ENCODE results near the gene RXFP4. TPM values are rescaled to one million over a fixed set of nuclear protein-coding genes. Genes with fewer than 3 reads are reported as not detected.

The RXFP4 gene
- total and polyA plus RNA-seq, 2 donors (not counting 1 experiment from before 2014, with no cell fraction given) = 0.12 TPM; not detected in 1

DNA sequence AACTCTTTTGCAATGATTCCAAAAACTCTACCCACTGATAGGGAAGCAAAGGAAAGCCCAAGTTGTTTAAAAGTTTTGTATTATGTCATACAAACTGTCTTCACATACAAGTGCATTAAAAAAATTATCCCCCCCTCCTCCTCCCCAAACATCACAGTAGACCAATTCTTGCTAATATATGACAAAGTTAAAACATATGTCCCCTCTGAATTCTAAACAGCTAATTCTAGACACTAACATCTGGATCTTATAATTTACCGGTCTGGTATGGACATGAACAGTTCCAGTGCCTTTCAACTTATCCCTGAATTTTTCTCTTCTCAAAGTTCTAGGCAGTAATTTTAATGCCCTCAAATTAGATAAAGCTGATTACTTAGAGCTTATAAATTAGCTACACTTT lies 43.7 kb upstream of the RXFP4 start:
- Histone ChIP-seq H3K4me1 (ENCODE audit: control insufficient read depth in 2 of 2, insufficient read depth in 2 of 2, low read length in 2 of 2) (no peaks in the 10 kb centered on the region), H3K27me3 (replicated peaks in 1 of 4; ENCODE audit: control extremely low read depth in 1 of 4, control insufficient read depth in 3 of 4, insufficient read depth in 4 of 4, low read length in 3 of 4) (no peaks in the 10 kb centered on the region), H3K4me3 (ENCODE audit: control extremely low read depth in 1 of 5, extremely low read depth in 1 of 5, insufficient read depth in 1 of 5, low read depth in 2 of 5, low read length in 4 of 5) (no peak overlapping the region), H3K9ac (ENCODE audit: low read length) (no peak overlapping the region), H4K20me1 (ENCODE audit: control insufficient read depth, insufficient read depth, low read length, poor library complexity, severe bottlenecking) (no peaks in the 10 kb centered on the region), H3K79me2 (ENCODE audit: control insufficient read depth, insufficient read depth, low read length) (no peaks in the 10 kb centered on the region), H3K4me2 (replicated peaks; ENCODE audit: low read depth, low read length, poor library complexity, severe bottlenecking) (no peak overlapping the region), H3K36me3 (replicated peaks in 1 of 2; ENCODE audit: control extremely low read depth in 1 of 2, control insufficient read depth in 1 of 2, extremely low read depth in 1 of 2, insufficient read depth in 2 of 2, low read length in 1 of 2) (peaks cover 5 to 39% of the 10 kb centered on the region in 2 experiments), H2AFZ (ENCODE audit: insufficient read depth, low read depth, low read length, poor library complexity, severe bottlenecking) (no peak overlapping the region), H3K9me3 (ENCODE audit: control extremely low read depth in 1 of 3, control insufficient read depth in 2 of 3, insufficient read depth in 1 of 3, low read length in 2 of 3) (no peaks in the 10 kb centered on the region), H3K27ac (ENCODE audit: low read length in 2 of 2) (no peak overlapping the region)
- H3K27me3 Mint-ChIP-seq = no peaks in the 10 kb centered on the region
- no peaks in the 10 kb centered on the region for H3K9me3 Mint-ChIP-seq (ENCODE audit: insufficient read depth)
- intact Hi-C loops (cut with micrococcal nuclease) = no loop called here
- CTCF ChIA-PET = interaction anchor here (0.6 to 2.0 kb wide), 3 partner anchors 11 to 91 kb away, joined by 3 to 5 read pairs (median 3); no protein-coding TSS in a partner anchor
- H3K27ac Mint-ChIP-seq = no peak overlapping the region
- POLR2A ChIA-PET = no interaction called here
- ATAC-seq (ENCODE audit: low read depth) (no peak), DNase-seq (no peak)
- no peak for TF ChIP-seq EZH2 (IDR thresholded peaks at IDR 0.05; ENCODE audit: borderline replicate concordance, insufficient read depth, low read depth, low read length, poor library complexity, severe bottlenecking)
- TF ChIP-seq, protein P1, sequence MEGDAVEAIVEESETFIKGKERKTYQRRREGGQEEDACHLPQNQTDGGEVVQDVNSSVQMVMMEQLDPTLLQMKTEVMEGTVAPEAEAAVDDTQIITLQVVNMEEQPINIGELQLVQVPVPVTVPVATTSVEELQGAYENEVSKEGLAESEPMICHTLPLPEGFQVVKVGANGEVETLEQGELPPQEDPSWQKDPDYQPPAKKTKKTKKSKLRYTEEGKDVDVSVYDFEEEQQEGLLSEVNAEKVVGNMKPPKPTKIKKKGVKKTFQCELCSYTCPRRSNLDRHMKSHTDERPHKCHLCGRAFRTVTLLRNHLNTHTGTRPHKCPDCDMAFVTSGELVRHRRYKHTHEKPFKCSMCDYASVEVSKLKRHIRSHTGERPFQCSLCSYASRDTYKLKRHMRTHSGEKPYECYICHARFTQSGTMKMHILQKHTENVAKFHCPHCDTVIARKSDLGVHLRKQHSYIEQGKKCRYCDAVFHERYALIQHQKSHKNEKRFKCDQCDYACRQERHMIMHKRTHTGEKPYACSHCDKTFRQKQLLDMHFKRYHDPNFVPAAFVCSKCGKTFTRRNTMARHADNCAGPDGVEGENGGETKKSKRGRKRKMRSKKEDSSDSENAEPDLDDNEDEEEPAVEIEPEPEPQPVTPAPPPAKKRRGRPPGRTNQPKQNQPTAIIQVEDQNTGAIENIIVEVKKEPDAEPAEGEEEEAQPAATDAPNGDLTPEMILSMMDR (IDR thresholded peaks at IDR 0.05) = no peak
- no peak overlapping the region for H3K4me3 Mint-ChIP-seq
- no CpG with 5 or more reads among the region's 1 CpG for WGBS (ENCODE audit: insufficient coverage)
- no peaks in the 10 kb centered on the region for H3K4me1 Mint-ChIP-seq

DNA sequence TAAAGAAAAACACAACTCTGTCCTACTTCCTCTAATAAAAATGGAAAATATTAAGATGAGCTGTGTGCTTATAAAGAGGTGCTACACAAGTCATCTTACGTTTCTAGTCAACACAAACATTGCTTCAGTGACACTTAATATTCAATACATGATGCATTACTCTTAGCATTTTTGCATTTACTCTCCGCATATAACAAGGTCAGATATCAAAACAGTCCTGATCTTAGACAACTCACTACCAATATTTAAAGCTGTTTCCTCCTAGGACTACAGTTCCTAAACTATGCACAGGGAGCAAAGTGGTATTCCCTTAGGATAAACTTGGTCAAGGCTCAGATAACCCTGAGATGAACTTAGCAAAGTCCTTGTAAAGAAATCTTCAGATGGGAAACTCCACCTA lies 42.5 kb upstream of the RXFP4 start:
- H3K4me1 Mint-ChIP-seq = no peaks in the 10 kb centered on the region
- ChIA-PET CTCF (interaction anchor here (0.7 to 2.0 kb wide), 2 partner anchors 90 to 231 kb away, joined by 3 to 5 read pairs; no protein-coding TSS in a partner anchor), POLR2A (interaction anchor here (0.6 kb wide), 1 partner anchor 1291 kb away, joined by 3 read pairs; the partner anchor contains the start of gene ADAR)
- intact Hi-C loops (cut with micrococcal nuclease) = no loop called here
- Histone ChIP-seq H3K9me3 (ENCODE audit: control extremely low read depth in 1 of 3, control insufficient read depth in 2 of 3, insufficient read depth in 1 of 3, low read length in 2 of 3) (no peaks in the 10 kb centered on the region), H2AFZ (ENCODE audit: insufficient read depth, low read depth, low read length, poor library complexity, severe bottlenecking) (no peak overlapping the region), H3K4me3 (ENCODE audit: control extremely low read depth in 1 of 5, extremely low read depth in 1 of 5, insufficient read depth in 1 of 5, low read depth in 2 of 5, low read length in 4 of 5) (no peak overlapping the region), H4K20me1 (ENCODE audit: control insufficient read depth, insufficient read depth, low read length, poor library complexity, severe bottlenecking) (no peaks in the 10 kb centered on the region), H3K79me2 (ENCODE audit: control insufficient read depth, insufficient read depth, low read length) (no peaks in the 10 kb centered on the region), H3K27me3 (replicated peaks in 1 of 4; ENCODE audit: control extremely low read depth in 1 of 4, control insufficient read depth in 3 of 4, insufficient read depth in 4 of 4, low read length in 3 of 4) (no peaks in the 10 kb centered on the region), H3K4me1 (ENCODE audit: control insufficient read depth in 2 of 2, insufficient read depth in 2 of 2, low read length in 2 of 2) (no peaks in the 10 kb centered on the region), H3K9ac (ENCODE audit: low read length) (no peak overlapping the region), H3K27ac (ENCODE audit: low read length in 2 of 2) (no peak overlapping the region), H3K36me3 (replicated peaks in 1 of 2; ENCODE audit: control extremely low read depth in 1 of 2, control insufficient read depth in 1 of 2, extremely low read depth in 1 of 2, insufficient read depth in 2 of 2, low read length in 1 of 2) (peaks cover 5 to 47% of the 10 kb centered on the region in 2 experiments), H3K4me2 (replicated peaks; ENCODE audit: low read depth, low read length, poor library complexity, severe bottlenecking) (no peak overlapping the region)
- DNase-seq (no peak), ATAC-seq (ENCODE audit: low read depth) (no peak)
- H3K4me3 Mint-ChIP-seq = no peak overlapping the region
- no peaks in the 10 kb centered on the region for H3K9me3 Mint-ChIP-seq (ENCODE audit: insufficient read depth)
- no peak for TF ChIP-seq EZH2 (IDR thresholded peaks at IDR 0.05; ENCODE audit: borderline replicate concordance, insufficient read depth, low read depth, low read length, poor library complexity, severe bottlenecking)
- TF ChIP-seq, protein P1 (IDR thresholded peaks at IDR 0.05) = no peak
- 100% methylated on average over 1 of the region's 2 CpGs for WGBS (ENCODE audit: insufficient coverage)
- no peaks in the 10 kb centered on the region for H3K27me3 Mint-ChIP-seq
- H3K27ac Mint-ChIP-seq = no peak overlapping the region

Measured in B cell (primary cell).